ENCODE results near the gene COX5A.
"Not testable (repeated sequence)": the region's sequence is repeated elsewhere in the genome, so short reads cannot be mapped to it uniquely, and the experiment has no call there.

The COX5A gene

DNA sequence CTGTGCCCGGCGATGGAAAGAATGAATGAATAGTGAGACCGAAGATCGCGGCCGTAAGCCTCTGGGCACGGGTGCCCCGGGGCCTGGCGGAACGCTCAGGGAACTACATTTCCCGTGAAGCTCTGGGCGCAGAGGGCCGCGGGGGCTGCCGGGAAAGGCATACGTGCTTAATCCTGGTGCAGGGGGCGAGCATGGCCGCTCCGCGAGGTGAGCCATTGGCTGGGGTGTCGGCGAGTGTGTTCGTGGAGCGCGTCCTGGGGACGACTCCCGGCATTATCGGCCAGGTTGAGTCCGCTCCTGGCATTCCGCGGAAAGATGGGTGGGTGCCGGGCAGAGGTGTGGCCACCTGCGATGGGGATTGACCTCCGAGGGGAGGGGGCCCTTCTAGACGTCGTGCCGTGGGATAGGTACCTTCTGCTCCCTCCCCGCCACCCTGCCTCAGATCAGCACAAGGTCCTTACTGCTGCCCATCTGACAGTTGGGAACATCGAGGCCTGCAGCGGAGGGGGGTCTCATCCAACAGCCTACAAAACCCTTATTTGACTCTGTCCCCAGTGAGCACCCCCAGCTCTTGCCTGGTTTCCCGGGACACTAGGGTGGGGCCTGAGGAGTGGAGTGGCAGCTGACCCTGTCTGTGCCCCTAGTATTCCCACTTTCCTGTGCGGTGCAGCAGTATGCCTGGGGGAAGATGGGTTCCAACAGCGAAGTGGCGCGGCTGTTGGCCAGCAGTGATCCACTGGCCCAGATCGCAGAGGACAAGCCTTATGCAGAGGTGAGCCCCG lies 47.8 kb downstream of the COX5A start, which contains the start of gene MPI:
MPI (plus strand) TSS at position 160 of the 782 bp plus-strand sequence; CDS start at position 192, 32 bp downstream.
- TF ChIP-seq EZH2 (IDR thresholded peaks at IDR 0.05; ENCODE audit: borderline replicate concordance, low read length) (no peak), CTCF (IDR thresholded peaks at IDR 0.05; ENCODE audit: low read length) (no peak)
- H3K4me2 ChIP-seq (ENCODE audit: low read length): peak within 1 kb of the TSS; percentile 93
- H3K36me3 ChIP-seq (ENCODE audit: insufficient read depth, low read length): peaks cover 26% of the 10 kb centered on the region
- H3K9me3 ChIP-seq (ENCODE audit: low read length): no peaks in the 10 kb centered on the region
- H3K4me1 ChIP-seq (ENCODE audit: insufficient read depth, low read length, severe bottlenecking): peaks cover 18% of the 10 kb centered on the region
- H4K20me1 ChIP-seq (ENCODE audit: insufficient read depth, low read length): no peaks in the 10 kb centered on the region
- peak within 1 kb of the TSS; percentile 22 for H3K27ac ChIP-seq (ENCODE audit: low read depth, low read length, poor library complexity, severe bottlenecking)
- no peaks in the 10 kb centered on the region for H3K27me3 ChIP-seq (ENCODE audit: insufficient read depth, low read length)
- H3K4me3 ChIP-seq (ENCODE audit: low read depth, low read length, poor library complexity, severe bottlenecking): peak within 1 kb of the TSS; percentile 76
- H2AFZ ChIP-seq (ENCODE audit: low read length): peak within 1 kb of the TSS; percentile 54; the same call in 1 of the 2 replicates
- no peaks in the 10 kb centered on the region for H3K79me2 ChIP-seq (ENCODE audit: insufficient read depth, low read length)
- H3K9ac ChIP-seq (ENCODE audit: low read length): peak within 1 kb of the TSS; percentile 81
- no peaks in the 10 kb centered on the region for H3K9me2 ChIP-seq (ENCODE audit: low read depth, low read length)
- no peaks in the 10 kb centered on the region for H3F3A ChIP-seq (ENCODE audit: insufficient read depth, low read length)

GRCh38 chr15:74889390-74889882 lies 48.4 kb downstream of the COX5A start:
- H3K9ac ChIP-seq (ENCODE audit: low read length): peak overlapping the region; percentile 81; the same call in 1 of the 2 replicates
- no peaks in the 10 kb centered on the region for H3K27me3 ChIP-seq (ENCODE audit: insufficient read depth, low read length)
- H3K4me1 ChIP-seq (ENCODE audit: insufficient read depth, low read length, severe bottlenecking): peaks cover 18% of the 10 kb centered on the region
- no peaks in the 10 kb centered on the region for H3K9me3 ChIP-seq (ENCODE audit: low read length)
- no peaks in the 10 kb centered on the region for H3K79me2 ChIP-seq (ENCODE audit: insufficient read depth, low read length)
- H4K20me1 ChIP-seq (ENCODE audit: insufficient read depth, low read length): no peaks in the 10 kb centered on the region
- H2AFZ ChIP-seq (ENCODE audit: low read length): peak overlapping the region; percentile 54; the same call in 1 of the 2 replicates
- no peaks in the 10 kb centered on the region for H3F3A ChIP-seq (ENCODE audit: insufficient read depth, low read length)
- no peak for TF ChIP-seq EZH2 (IDR thresholded peaks at IDR 0.05; ENCODE audit: borderline replicate concordance, low read length)
- peak overlapping the region; percentile 76 for H3K4me3 ChIP-seq (ENCODE audit: low read depth, low read length, poor library complexity, severe bottlenecking)
- H3K9me2 ChIP-seq (ENCODE audit: low read depth, low read length): no peaks in the 10 kb centered on the region
- peak overlapping the region; percentile 93 for H3K4me2 ChIP-seq (ENCODE audit: low read length)
- no peak overlapping the region for H3K27ac ChIP-seq (ENCODE audit: low read depth, low read length, poor library complexity, severe bottlenecking)
- peaks cover 26% of the 10 kb centered on the region for H3K36me3 ChIP-seq (ENCODE audit: insufficient read depth, low read length)

DNA sequence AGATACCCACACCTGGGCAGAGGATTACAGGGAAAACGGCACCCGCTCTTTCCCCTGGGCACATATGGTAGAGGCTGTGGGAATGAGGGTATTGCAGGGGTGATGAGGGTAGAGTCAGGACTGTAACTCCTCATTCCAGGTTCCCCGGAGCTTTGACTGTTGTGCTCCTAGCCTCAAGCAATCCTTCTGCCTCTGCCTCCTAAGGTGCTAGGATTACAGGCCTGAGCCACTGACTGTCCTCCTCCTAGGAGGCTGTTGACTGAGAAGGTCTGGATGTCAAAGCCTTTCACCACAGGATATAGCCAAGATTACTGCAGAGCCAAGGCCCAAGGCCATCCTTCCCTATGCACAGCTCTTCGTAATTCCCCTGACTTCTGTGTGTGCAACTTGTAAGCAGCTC lies 49.2 kb downstream of the COX5A start:
- peaks cover 26% of the 10 kb centered on the region for H3K36me3 ChIP-seq (ENCODE audit: insufficient read depth, low read length)
- no peak overlapping the region for H3K27ac ChIP-seq (ENCODE audit: low read depth, low read length, poor library complexity, severe bottlenecking)
- H3K27me3 ChIP-seq (ENCODE audit: insufficient read depth, low read length): no peaks in the 10 kb centered on the region
- no peak overlapping the region for H2AFZ ChIP-seq (ENCODE audit: low read length)
- H3K4me3 ChIP-seq (ENCODE audit: low read depth, low read length, poor library complexity, severe bottlenecking): no peak overlapping the region
- no peaks in the 10 kb centered on the region for H3F3A ChIP-seq (ENCODE audit: insufficient read depth, low read length)
- H3K9ac ChIP-seq (ENCODE audit: low read length): no peak overlapping the region
- no peak for TF ChIP-seq EZH2 (IDR thresholded peaks at IDR 0.05; ENCODE audit: borderline replicate concordance, low read length)
- no peak for TF ChIP-seq CTCF (IDR thresholded peaks at IDR 0.05; ENCODE audit: low read length)
- H3K9me3 ChIP-seq (ENCODE audit: low read length): no peaks in the 10 kb centered on the region
- no peaks in the 10 kb centered on the region for H4K20me1 ChIP-seq (ENCODE audit: insufficient read depth, low read length)
- peaks cover 18% of the 10 kb centered on the region for H3K4me1 ChIP-seq (ENCODE audit: insufficient read depth, low read length, severe bottlenecking)
- no peaks in the 10 kb centered on the region for H3K79me2 ChIP-seq (ENCODE audit: insufficient read depth, low read length)
- H3K9me2 ChIP-seq (ENCODE audit: low read depth, low read length): no peaks in the 10 kb centered on the region
- H3K4me2 ChIP-seq (ENCODE audit: low read length): no peak overlapping the region

GRCh38 chr15:74887537-74888193 lies 50.2 kb downstream of the COX5A start:
- not testable (repeated sequence) for H4K20me1 ChIP-seq (ENCODE audit: insufficient read depth, low read length); H3K9ac ChIP-seq (ENCODE audit: low read length); H3K79me2 ChIP-seq (ENCODE audit: insufficient read depth, low read length); H3K9me2 ChIP-seq (ENCODE audit: low read depth, low read length); H3K4me3 ChIP-seq (ENCODE audit: low read depth, low read length, poor library complexity, severe bottlenecking); H3K9me3 ChIP-seq (ENCODE audit: low read length); H3K4me2 ChIP-seq (ENCODE audit: low read length); H3K27ac ChIP-seq (ENCODE audit: low read depth, low read length, poor library complexity, severe bottlenecking); H2AFZ ChIP-seq (ENCODE audit: low read length); H3F3A ChIP-seq (ENCODE audit: insufficient read depth, low read length); H3K27me3 ChIP-seq (ENCODE audit: insufficient read depth, low read length)
- H3K36me3 ChIP-seq (ENCODE audit: insufficient read depth, low read length): peaks cover 15% of the 10 kb centered on the region
- peaks cover 18% of the 10 kb centered on the region for H3K4me1 ChIP-seq (ENCODE audit: insufficient read depth, low read length, severe bottlenecking)
